Measurements from ENCODE around the gene PACSIN1.

The PACSIN1 gene

DNA sequence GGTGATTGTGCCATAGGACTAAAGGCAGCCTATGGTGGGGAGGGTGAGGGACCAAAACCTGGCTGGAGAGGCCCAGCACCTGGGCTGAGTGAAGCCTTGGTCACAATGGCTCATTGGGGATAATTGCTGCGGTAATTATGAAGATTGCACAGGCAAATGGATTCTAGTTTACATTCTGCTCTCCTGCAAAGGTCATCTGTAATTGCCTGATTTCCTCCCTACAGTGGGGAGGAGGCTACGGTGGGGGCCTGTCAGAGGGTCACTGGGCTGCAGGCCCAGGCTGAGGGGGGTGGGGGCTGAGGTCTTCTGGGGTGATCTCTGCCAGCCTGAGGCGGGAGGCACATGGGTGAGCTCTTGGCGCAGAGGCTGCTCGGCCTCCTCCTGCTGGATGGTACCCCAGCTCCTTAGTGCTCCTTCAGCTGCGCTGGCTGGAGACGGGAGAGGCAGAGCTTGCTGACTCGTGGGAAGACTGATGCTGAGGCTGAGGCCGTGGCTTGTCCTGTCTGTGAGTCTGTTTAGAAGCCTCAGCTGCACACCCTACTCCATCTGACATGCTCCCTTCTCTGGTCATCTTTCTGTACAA lies 30.3 kb downstream of the PACSIN1 start:
- no peaks in the 10 kb centered on the region for H3K27me3 ChIP-seq (ENCODE audit: insufficient read depth, low read depth, severe bottlenecking)
- no peak for DNase-seq
- H3K4me3 ChIP-seq (ENCODE audit: low read depth, low read length), result no peak overlapping the region
- H3K36me3 ChIP-seq, result no peaks in the 10 kb centered on the region; the same call in none of the 2 replicates
- H3K27ac ChIP-seq, result no peak overlapping the region
- peaks cover 16% of the 10 kb centered on the region for H3K9me3 ChIP-seq (ENCODE audit: severe bottlenecking)
- TF ChIP-seq CTCF (IDR thresholded peaks at IDR 0.05; ENCODE audit: low read depth, low read length), result no peak

- no peak for TF ChIP-seq CTCF (IDR thresholded peaks at IDR 0.05; ENCODE audit: low read depth, low read length)
These were observed 31.5 kb downstream of the PACSIN1 start for GRCh38 chr6:34497411-34497810.

DNA sequence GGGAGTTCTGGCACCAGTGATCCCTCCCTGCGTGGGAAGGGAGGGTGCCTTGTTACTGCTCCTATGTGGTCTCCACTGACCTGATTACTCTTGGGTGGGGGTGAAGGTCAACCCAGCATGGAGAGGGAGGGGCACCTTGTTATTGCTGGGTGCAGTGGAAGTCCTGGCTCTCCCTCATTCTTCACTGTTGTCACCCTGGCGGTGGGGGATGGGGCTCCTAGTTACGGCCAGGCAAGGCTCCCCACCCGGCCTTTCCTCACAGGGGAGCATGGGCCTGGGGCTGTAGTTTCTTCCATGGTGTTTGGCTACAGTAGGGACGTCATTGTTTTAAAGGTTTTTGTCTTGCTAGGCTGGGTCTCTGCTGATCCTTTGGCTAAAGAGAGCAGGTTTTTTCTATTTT lies 40.8 kb downstream of the PACSIN1 start:
- H3K27me3 ChIP-seq (ENCODE audit: insufficient read depth, low read depth, severe bottlenecking), result no peaks in the 10 kb centered on the region
- peaks cover 4% of the 10 kb centered on the region for H3K9me3 ChIP-seq (ENCODE audit: severe bottlenecking)
- H3K27ac ChIP-seq, result peak overlapping the region; percentile 22
- DNase-seq, result no peak
- no peaks in the 10 kb centered on the region for H3K36me3 ChIP-seq
- no peak for TF ChIP-seq CTCF (IDR thresholded peaks at IDR 0.05; ENCODE audit: low read depth, low read length)
- H3K4me3 ChIP-seq (ENCODE audit: low read depth, low read length), result no peak overlapping the region

More at GRCh38 chr6:34497411-34497810, 31.5 kb downstream of the PACSIN1 start:
- no peaks in the 10 kb centered on the region for H3K27me3 ChIP-seq (ENCODE audit: insufficient read depth, low read depth, severe bottlenecking)
- DNase-seq, result no peak
- H3K4me3 ChIP-seq (ENCODE audit: low read depth, low read length), result no peak overlapping the region
- H3K36me3 ChIP-seq, result no peaks in the 10 kb centered on the region; the same call in none of the 2 replicates
- peaks cover 17% of the 10 kb centered on the region for H3K9me3 ChIP-seq (ENCODE audit: severe bottlenecking)
- H3K27ac ChIP-seq, result no peak overlapping the region

- H3K27ac ChIP-seq, result no peak overlapping the region
- TF ChIP-seq CTCF (IDR thresholded peaks at IDR 0.05; ENCODE audit: low read depth, low read length), result no peak
These were observed 42.5 kb downstream of the PACSIN1 start for GRCh38 chr6:34508425-34508824.

GRCh38 chr6:34509782-34510181 lies 43.9 kb downstream of the PACSIN1 start:
- no peak for DNase-seq
- Histone ChIP-seq H3K36me3 (no peaks in the 10 kb centered on the region), H3K9me3 (ENCODE audit: severe bottlenecking) (peaks cover 4% of the 10 kb centered on the region), H3K27me3 (ENCODE audit: insufficient read depth, low read depth, severe bottlenecking) (no peaks in the 10 kb centered on the region), H3K4me3 (ENCODE audit: low read depth, low read length) (no peak overlapping the region), H3K27ac (no peak overlapping the region)
- no peak for TF ChIP-seq CTCF (IDR thresholded peaks at IDR 0.05; ENCODE audit: low read depth, low read length)

More at GRCh38 chr6:34508425-34508824, 42.5 kb downstream of the PACSIN1 start:
- Histone ChIP-seq H3K36me3 (no peaks in the 10 kb centered on the region), H3K27me3 (ENCODE audit: insufficient read depth, low read depth, severe bottlenecking) (no peaks in the 10 kb centered on the region), H3K4me3 (ENCODE audit: low read depth, low read length) (no peak overlapping the region), H3K9me3 (ENCODE audit: severe bottlenecking) (peaks cover 4% of the 10 kb centered on the region)
- DNase-seq, result no peak

DNA sequence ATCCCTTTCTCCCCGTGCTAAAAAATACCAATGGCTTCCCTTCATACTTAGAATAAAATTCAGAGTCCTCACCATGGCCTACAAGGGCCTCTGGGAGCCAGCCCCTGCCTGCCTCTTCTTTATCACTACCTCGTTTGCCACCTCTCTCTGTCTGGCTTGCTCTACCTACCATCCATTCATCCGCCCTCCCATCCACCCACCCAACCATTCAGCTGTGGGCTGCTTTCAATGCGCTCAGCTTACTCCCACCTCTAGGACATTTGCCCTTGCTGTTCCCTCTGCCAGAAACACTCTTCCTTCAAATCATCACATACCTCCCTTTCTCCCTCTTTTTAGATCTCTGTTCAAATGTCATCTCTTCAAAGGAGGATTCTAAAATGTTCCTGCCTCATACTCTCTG lies 44.4 kb downstream of the PACSIN1 start:
- H3K27me3 ChIP-seq (ENCODE audit: insufficient read depth, low read depth, severe bottlenecking), result no peaks in the 10 kb centered on the region
- TF ChIP-seq CTCF (IDR thresholded peaks at IDR 0.05; ENCODE audit: low read depth, low read length), result no peak
- DNase-seq, result no peak
- no peak overlapping the region for H3K4me3 ChIP-seq (ENCODE audit: low read depth, low read length)
- peaks cover 4% of the 10 kb centered on the region for H3K9me3 ChIP-seq (ENCODE audit: severe bottlenecking)
- no peak overlapping the region for H3K27ac ChIP-seq
- H3K36me3 ChIP-seq, result no peaks in the 10 kb centered on the region
